A673 (cell line): ENCODE data around the gene EXPH5. TPM values are rescaled to one million over a fixed set of nuclear protein-coding genes. Genes with fewer than 3 reads are reported as not detected.

Experiments
- BruUV-seq: library from RNA; stranded (reverse); fragments of 400-500 nt; replicated peaks from 2 replicates; lab custom pipeline; 2021; lab: Mats Ljungman, UMichigan
- CTCF ChIA-PET: fragments of 300-600 bp; sonication (Branson Sonifier 250); formaldehyde crosslinking; loops from one replicate; lab custom pipeline; 2022; ENCODE audit warnings: antibody characterized with exemption; lab: Charles Lee
- POLR2A ChIA-PET: fragments of 300-600 bp; sonication (Branson Sonifier 250); formaldehyde crosslinking; loops from one replicate; lab custom pipeline; 2022; ENCODE audit warnings: antibody characterized with exemption; ENCODE audit not compliant: low non-redundant PET; lab: Charles Lee
- DNase-seq: peaks from one replicate; pipeline ENCODE4 v3.0.0-alpha.2; 2015; ENCODE audit warnings: low spot score
- H3K27ac ChIP-seq: fragments of 200-600 bp; sonication (generic); 2 replicates; pipeline ENCODE4 v1.5.1; 2016; ENCODE audit warnings: mixed run types, low read depth, mild to moderate bottlenecking, mixed read lengths, antibody characterized with exemption, low read length; ENCODE audit not compliant: poor library complexity, severe bottlenecking
- H3K27me3 ChIP-seq: fragments of 200-600 bp; sonication (generic); replicated peaks from 2 replicates; pipeline ENCODE4 v1.6.1; 2017; ENCODE audit warnings: mixed run types, low read depth, mild to moderate bottlenecking, mixed read lengths, antibody characterized with exemption, low read length; ENCODE audit not compliant: insufficient read depth, poor library complexity
- H3K36me3 ChIP-seq: fragments of 200-600 bp; sonication (generic); 2 replicates; pipeline ENCODE4 v1.6.1; 2016; ENCODE audit warnings: mixed run types, mild to moderate bottlenecking, mixed read lengths, antibody characterized with exemption, low read length; ENCODE audit not compliant: insufficient read depth, poor library complexity, severe bottlenecking
- H3K4me1 ChIP-seq: fragments of 200-600 bp; sonication (generic); 2 replicates; pipeline ENCODE4 v1.6.1; 2017; ENCODE audit warnings: mixed run types, mild to moderate bottlenecking, mixed read lengths, antibody characterized with exemption, low read length; ENCODE audit not compliant: insufficient read depth, poor library complexity, severe bottlenecking
- H3K4me3 ChIP-seq: fragments of 200-600 bp; sonication (generic); 2 replicates; pipeline ENCODE4 v1.5.1; 2016; ENCODE audit warnings: low read depth, mixed run types, mild to moderate bottlenecking, mixed read lengths, low read length; ENCODE audit not compliant: poor library complexity, severe bottlenecking
- H3K9me3 ChIP-seq: fragments of 200-600 bp; sonication (generic); 2 replicates; pipeline ENCODE4 v1.6.1; 2016; ENCODE audit warnings: mixed run types, low read depth, mild to moderate bottlenecking, mixed read lengths, antibody characterized with exemption, low read length; ENCODE audit not compliant: poor library complexity, severe bottlenecking
- EZH2 ChIP-seq: fragments of 200-600 bp; sonication (generic); IDR thresholded peaks from 2 replicates; pipeline ENCODE4 v1.6.1; 2017; ENCODE audit warnings: borderline replicate concordance, low read depth, mild to moderate bottlenecking, mixed read lengths, antibody characterized with exemption, low read length; ENCODE audit not compliant: poor library complexity, severe bottlenecking
- intact Hi-C: fragments of 100-400 bp; cut with micrococcal nuclease; formaldehyde crosslinking; loops from one replicate; pipeline ENCODE4 v1.10.0; 2022; ENCODE audit not compliant: unreplicated experiment
- total RNA-seq: library from RNA; stranded (reverse); gene quantifications from 2 replicates; pipeline ENCODE4 v1.2.3, GENCODE V29; 2021
- TF ChIP-seq, protein P1 (sequence below): fragments of 300-800, 200-600 bp; sonication (generic); conservative IDR thresholded peaks from 2 replicates; pipeline ENCODE4 v1.5.1; 2017; ENCODE audit warnings: low read depth, mild to moderate bottlenecking, antibody characterized with exemption, low read length, moderate library complexity, mixed read lengths

The EXPH5 gene
- total RNA-seq, 1 experiment from 2014 or later: 0.26 TPM

DNA sequence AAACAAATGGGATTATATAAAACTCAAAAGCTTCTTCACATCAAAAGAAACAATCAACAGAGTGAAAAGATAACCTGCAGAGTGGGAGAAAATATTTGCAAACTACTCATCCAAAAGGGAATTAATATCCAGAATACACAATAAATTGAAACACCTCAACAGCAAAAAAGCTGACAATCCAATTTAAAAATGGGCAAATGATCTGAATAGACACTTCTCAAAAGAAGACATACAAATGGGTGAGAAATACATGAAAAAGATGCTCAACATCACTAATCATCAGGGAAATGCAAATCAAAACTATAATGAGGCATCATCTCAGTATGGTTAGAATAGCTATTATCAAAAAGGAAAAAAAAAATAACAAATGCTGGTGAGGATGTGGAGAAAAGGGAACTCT, 13.5 kb downstream of the EXPH5 start:
- POLR2A ChIA-PET: no interaction called here
- no peaks in the 10 kb centered on the region for H3K4me1 ChIP-seq
- H3K4me3 ChIP-seq: no peak overlapping the region
- H3K27ac ChIP-seq: no peak overlapping the region
- H3K9me3 ChIP-seq: no peaks in the 10 kb centered on the region
- DNase-seq: no peak
- CTCF ChIA-PET: no interaction called here
- H3K27me3 ChIP-seq: no peaks in the 10 kb centered on the region
- no TSS peak for BruUV-seq
- intact Hi-C loops: no loop called here
- TF ChIP-seq, protein P1, sequence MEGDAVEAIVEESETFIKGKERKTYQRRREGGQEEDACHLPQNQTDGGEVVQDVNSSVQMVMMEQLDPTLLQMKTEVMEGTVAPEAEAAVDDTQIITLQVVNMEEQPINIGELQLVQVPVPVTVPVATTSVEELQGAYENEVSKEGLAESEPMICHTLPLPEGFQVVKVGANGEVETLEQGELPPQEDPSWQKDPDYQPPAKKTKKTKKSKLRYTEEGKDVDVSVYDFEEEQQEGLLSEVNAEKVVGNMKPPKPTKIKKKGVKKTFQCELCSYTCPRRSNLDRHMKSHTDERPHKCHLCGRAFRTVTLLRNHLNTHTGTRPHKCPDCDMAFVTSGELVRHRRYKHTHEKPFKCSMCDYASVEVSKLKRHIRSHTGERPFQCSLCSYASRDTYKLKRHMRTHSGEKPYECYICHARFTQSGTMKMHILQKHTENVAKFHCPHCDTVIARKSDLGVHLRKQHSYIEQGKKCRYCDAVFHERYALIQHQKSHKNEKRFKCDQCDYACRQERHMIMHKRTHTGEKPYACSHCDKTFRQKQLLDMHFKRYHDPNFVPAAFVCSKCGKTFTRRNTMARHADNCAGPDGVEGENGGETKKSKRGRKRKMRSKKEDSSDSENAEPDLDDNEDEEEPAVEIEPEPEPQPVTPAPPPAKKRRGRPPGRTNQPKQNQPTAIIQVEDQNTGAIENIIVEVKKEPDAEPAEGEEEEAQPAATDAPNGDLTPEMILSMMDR: no peak
- no peak for TF ChIP-seq EZH2
- H3K36me3 ChIP-seq: no peaks in the 10 kb centered on the region

DNA sequence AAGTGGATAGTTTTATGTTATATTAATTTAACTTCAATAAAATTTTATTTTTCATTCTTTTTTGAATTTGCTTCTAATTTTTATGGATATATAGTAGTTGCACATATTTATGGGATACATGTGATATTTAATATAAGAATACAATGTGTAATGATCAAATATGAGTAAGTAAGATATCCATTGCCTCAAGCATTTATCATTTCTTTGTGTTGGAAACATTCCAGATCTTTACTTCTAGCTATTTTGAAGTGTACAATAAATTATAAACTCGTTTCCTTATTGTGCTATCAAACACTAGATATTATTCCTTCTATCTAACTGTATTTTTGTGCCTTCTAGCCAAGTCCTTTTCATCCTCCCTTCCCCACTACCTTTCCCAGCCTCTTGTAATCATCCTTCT, 17.0 kb downstream of the EXPH5 start:
- BruUV-seq: no TSS peak
- Histone ChIP-seq H3K27me3 (no peaks in the 10 kb centered on the region), H3K9me3 (no peaks in the 10 kb centered on the region), H3K4me1 (no peaks in the 10 kb centered on the region), H3K36me3 (no peaks in the 10 kb centered on the region), H3K27ac (no peak overlapping the region), H3K4me3 (no peak overlapping the region)
- ChIA-PET CTCF (no interaction called here), POLR2A (no interaction called here)
- intact Hi-C loops: no loop called here
- no peak for TF ChIP-seq EZH2
- TF ChIP-seq, protein P1: no peak
- no peak for DNase-seq

DNA sequence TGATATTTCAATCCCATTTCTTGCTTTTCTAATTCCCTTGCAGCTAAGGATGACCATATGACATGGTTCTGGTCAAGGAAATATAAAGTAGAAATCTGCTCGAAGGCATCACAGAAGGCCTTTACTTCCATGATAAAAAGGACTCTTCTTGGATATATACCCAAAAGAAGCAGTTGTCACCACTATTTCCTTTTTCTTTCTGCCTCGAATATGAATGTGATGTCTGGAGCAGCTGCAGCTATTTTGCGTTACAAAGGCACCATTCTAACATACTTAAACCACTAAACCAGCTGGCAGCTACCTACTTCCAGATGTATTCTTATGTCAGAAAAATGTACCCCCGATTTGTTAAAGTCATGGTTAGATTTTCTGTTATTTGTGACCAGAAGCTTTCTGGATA, 18.9 kb downstream of the EXPH5 start:
- no peaks in the 10 kb centered on the region for H3K36me3 ChIP-seq
- no peaks in the 10 kb centered on the region for H3K27me3 ChIP-seq
- H3K27ac ChIP-seq: no peak overlapping the region
- intact Hi-C loops: no loop called here
- TF ChIP-seq, protein P1: no peak
- TF ChIP-seq EZH2: no peak
- no TSS peak for BruUV-seq
- H3K4me1 ChIP-seq: no peaks in the 10 kb centered on the region
- CTCF ChIA-PET: no interaction called here
- DNase-seq: no peak
- no peak overlapping the region for H3K4me3 ChIP-seq
- H3K9me3 ChIP-seq: no peaks in the 10 kb centered on the region
- POLR2A ChIA-PET: no interaction called here
